ENCODE measurements around the gene PPP1R13L.

- TF ChIP-seq CTCF (IDR thresholded peaks at IDR 0.05) (no peak), POLR2AphosphoS5 (IDR thresholded peaks at IDR 0.05) (no peak), POLR2A (IDR thresholded peaks at IDR 0.05) (no peak), EP300 (IDR thresholded peaks at IDR 0.05) (no peak)
Observed at GRCh38 chr19:45446295-45446694, 41.4 kb upstream of the PPP1R13L start.

Measured in suprapubic skin (tissue), 4 donors.